Activated CD4-positive, alpha-beta T cell treated with anti-CD3 and anti-CD28 coated beads, Interleukin-2, amount 10 ng/mL, durations not matched to agents 24 days and 14 days (primary cell): ENCODE results near the gene GUCY2C. TPM values are rescaled to one million over a fixed set of nuclear protein-coding genes. Genes with fewer than 3 reads are reported as not detected.

Source experiments
- DNase-seq: peaks from one replicate; pipeline ENCODE4 v3.0.0; 2022
- H3K27ac Mint-ChIP-seq: one replicate; pipeline ENCODE4 v1.8.0; 2022; ENCODE audit warnings: mild to moderate bottlenecking, mixed read lengths
- H3K27me3 Mint-ChIP-seq: one replicate; pipeline ENCODE4 v1.8.0; 2022; ENCODE audit warnings: mixed read lengths
- H3K36me3 Mint-ChIP-seq: one replicate; pipeline ENCODE4 v1.8.0; 2022; ENCODE audit warnings: low read depth, mild to moderate bottlenecking, mixed read lengths
- H3K4me1 Mint-ChIP-seq: one replicate; pipeline ENCODE4 v1.8.0; 2021; ENCODE audit warnings: mixed read lengths
- H3K4me3 Mint-ChIP-seq: one replicate; pipeline ENCODE4 v1.8.0; 2022; ENCODE audit warnings: mild to moderate bottlenecking, moderate library complexity, mixed read lengths
- H3K9me3 Mint-ChIP-seq: one replicate; pipeline ENCODE4 v1.8.0; 2021; ENCODE audit warnings: mixed read lengths
- intact Hi-C: fragments of 100-400 bp; cut with micrococcal nuclease; formaldehyde crosslinking; loops from one replicate; pipeline ENCODE4 v1.15.1; 2023
- total RNA-seq: library from RNA; stranded (reverse); gene quantifications from 2 replicates; pipeline ENCODE4 v1.2.3, GENCODE V29; 2022

Gene GUCY2C
- total RNA-seq, 1 donor from 2014 or later = not detected

- Mint-ChIP-seq H3K4me1 (no peaks in the 10 kb centered on the region), H3K27me3 (peaks cover 12% of the 10 kb centered on the region), H3K4me3 (no peak overlapping the region), H3K36me3 (no peaks in the 10 kb centered on the region), H3K27ac (no peak overlapping the region), H3K9me3 (peaks cover 24% of the 10 kb centered on the region)
- intact Hi-C loops = no loop called here
- no peak for DNase-seq
Measured at GRCh38 chr12:14601692-14602478, 94.5 kb downstream of the GUCY2C start.

GRCh38 chr12:14597480-14597879 is 98.9 kb downstream of the GUCY2C start:
- H3K9me3 Mint-ChIP-seq = peaks cover 11% of the 10 kb centered on the region
- H3K36me3 Mint-ChIP-seq = no peaks in the 10 kb centered on the region
- intact Hi-C loops = no loop called here
- no peak for DNase-seq
- H3K27me3 Mint-ChIP-seq = peaks cover 16% of the 10 kb centered on the region
- no peak overlapping the region for H3K27ac Mint-ChIP-seq
- H3K4me3 Mint-ChIP-seq = no peak overlapping the region
- no peaks in the 10 kb centered on the region for H3K4me1 Mint-ChIP-seq

GRCh38 chr12:14591719-14592118 is 104.7 kb downstream of the GUCY2C start:
- Mint-ChIP-seq H3K36me3 (no peaks in the 10 kb centered on the region), H3K27me3 (peaks cover 8% of the 10 kb centered on the region), H3K4me3 (no peak overlapping the region), H3K9me3 (no peaks in the 10 kb centered on the region), H3K27ac (no peak overlapping the region), H3K4me1 (no peaks in the 10 kb centered on the region)
- intact Hi-C loops = no loop called here
- no peak for DNase-seq

GRCh38 chr12:14589169-14590004 is 107.0 kb downstream of the GUCY2C start:
- intact Hi-C loops = no loop called here
- Mint-ChIP-seq H3K36me3 (no peaks in the 10 kb centered on the region), H3K27ac (no peak overlapping the region), H3K9me3 (no peaks in the 10 kb centered on the region), H3K27me3 (no peaks in the 10 kb centered on the region), H3K4me1 (no peaks in the 10 kb centered on the region), H3K4me3 (no peak overlapping the region)
- DNase-seq = no peak

- H3K27ac Mint-ChIP-seq = no peak overlapping the region
- DNase-seq = no peak
- H3K4me3 Mint-ChIP-seq = no peak overlapping the region
- no peaks in the 10 kb centered on the region for H3K9me3 Mint-ChIP-seq
- no peaks in the 10 kb centered on the region for H3K36me3 Mint-ChIP-seq
- no peaks in the 10 kb centered on the region for H3K27me3 Mint-ChIP-seq
- no peaks in the 10 kb centered on the region for H3K4me1 Mint-ChIP-seq
- intact Hi-C loops = no loop called here
Measured at GRCh38 chr12:14588571-14588970, 107.8 kb downstream of the GUCY2C start.

GRCh38 chr12:14578646-14579045 is 117.8 kb downstream of the GUCY2C start:
- H3K27ac Mint-ChIP-seq = no peak overlapping the region
- intact Hi-C loops = no loop called here
- no peaks in the 10 kb centered on the region for H3K36me3 Mint-ChIP-seq
- H3K4me1 Mint-ChIP-seq = peaks cover 3% of the 10 kb centered on the region
- peaks cover 10% of the 10 kb centered on the region for H3K27me3 Mint-ChIP-seq
- H3K9me3 Mint-ChIP-seq = no peaks in the 10 kb centered on the region
- DNase-seq = no peak
- no peak overlapping the region for H3K4me3 Mint-ChIP-seq

GRCh38 chr12:14577344-14577743 is 119.1 kb downstream of the GUCY2C start:
- no peaks in the 10 kb centered on the region for H3K36me3 Mint-ChIP-seq
- H3K27ac Mint-ChIP-seq = no peak overlapping the region
- H3K4me1 Mint-ChIP-seq = peaks cover 3% of the 10 kb centered on the region
- DNase-seq = peak; percentile 60
- no peaks in the 10 kb centered on the region for H3K9me3 Mint-ChIP-seq
- intact Hi-C loops = no loop called here
- no peak overlapping the region for H3K4me3 Mint-ChIP-seq
- peaks cover 10% of the 10 kb centered on the region for H3K27me3 Mint-ChIP-seq

- Mint-ChIP-seq H3K27ac (no peak overlapping the region), H3K27me3 (peaks cover 10% of the 10 kb centered on the region), H3K9me3 (no peaks in the 10 kb centered on the region), H3K4me1 (peaks cover 3% of the 10 kb centered on the region), H3K36me3 (no peaks in the 10 kb centered on the region), H3K4me3 (no peak overlapping the region)
- intact Hi-C loops = no loop called here
- DNase-seq = no peak
Measured at GRCh38 chr12:14576896-14577295, 119.5 kb downstream of the GUCY2C start.

- intact Hi-C loops = no loop called here
- peaks cover 3% of the 10 kb centered on the region for H3K4me1 Mint-ChIP-seq
- H3K4me3 Mint-ChIP-seq = no peak overlapping the region
- no peaks in the 10 kb centered on the region for H3K36me3 Mint-ChIP-seq
- no peaks in the 10 kb centered on the region for H3K9me3 Mint-ChIP-seq
- no peak for DNase-seq
- H3K27ac Mint-ChIP-seq = no peak overlapping the region
- peaks cover 12% of the 10 kb centered on the region for H3K27me3 Mint-ChIP-seq
Measured at GRCh38 chr12:14575585-14575984, 120.8 kb downstream of the GUCY2C start.

GRCh38 chr12:14573118-14573517 is 123.3 kb downstream of the GUCY2C start:
- intact Hi-C loops = no loop called here
- DNase-seq = no peak
- Mint-ChIP-seq H3K27ac (no peak overlapping the region), H3K4me3 (no peak overlapping the region), H3K27me3 (peaks cover 30% of the 10 kb centered on the region), H3K36me3 (no peaks in the 10 kb centered on the region), H3K4me1 (peaks cover 3% of the 10 kb centered on the region), H3K9me3 (no peaks in the 10 kb centered on the region)

GRCh38 chr12:14572401-14572800 is 124.0 kb downstream of the GUCY2C start:
- Mint-ChIP-seq H3K4me1 (peaks cover 3% of the 10 kb centered on the region), H3K4me3 (no peak overlapping the region), H3K36me3 (no peaks in the 10 kb centered on the region), H3K27me3 (peaks cover 34% of the 10 kb centered on the region), H3K27ac (no peak overlapping the region), H3K9me3 (no peaks in the 10 kb centered on the region)
- no peak for DNase-seq
- intact Hi-C loops = no loop called here

- intact Hi-C loops = no loop called here
- no peaks in the 10 kb centered on the region for H3K9me3 Mint-ChIP-seq
- no peaks in the 10 kb centered on the region for H3K4me1 Mint-ChIP-seq
- H3K36me3 Mint-ChIP-seq = no peaks in the 10 kb centered on the region
- H3K4me3 Mint-ChIP-seq = no peak overlapping the region
- no peak for DNase-seq
- H3K27me3 Mint-ChIP-seq = peaks cover 38% of the 10 kb centered on the region
- no peak overlapping the region for H3K27ac Mint-ChIP-seq
Measured at GRCh38 chr12:14571779-14572178, 124.6 kb downstream of the GUCY2C start.

- peaks cover 41% of the 10 kb centered on the region for H3K27me3 Mint-ChIP-seq
- no peak overlapping the region for H3K4me3 Mint-ChIP-seq
- no peaks in the 10 kb centered on the region for H3K9me3 Mint-ChIP-seq
- no peaks in the 10 kb centered on the region for H3K4me1 Mint-ChIP-seq
- DNase-seq = no peak
- no peak overlapping the region for H3K27ac Mint-ChIP-seq
- H3K36me3 Mint-ChIP-seq = no peaks in the 10 kb centered on the region
- intact Hi-C loops = no loop called here
Measured at GRCh38 chr12:14570231-14570630, 126.2 kb downstream of the GUCY2C start.

GRCh38 chr12:14567351-14568162 is 128.8 kb downstream of the GUCY2C start, which contains the start of gene PLBD1:
PLBD1 (minus strand) TSS chr12:14567883; CDS start chr12:14567696, 187 bp downstream.
- Mint-ChIP-seq H3K27ac (no peak within 1 kb of the TSS), H3K36me3 (no peaks in the 10 kb centered on the region), H3K9me3 (no peaks in the 10 kb centered on the region), H3K4me1 (no peaks in the 10 kb centered on the region), H3K4me3 (peak within 1 kb of the TSS; percentile 36), H3K27me3 (peaks cover 43% of the 10 kb centered on the region)
- peak; percentile 57 for DNase-seq
- intact Hi-C loops = no loop called here
